ENCODE results near the gene NCMAP. TPM values are rescaled to one million over a fixed set of nuclear protein-coding genes. Genes with fewer than 3 reads are reported as not detected.

Gene NCMAP
- total RNA-seq, 2 donors from 2014 or later: 0.16 to 0.22 TPM

DNA sequence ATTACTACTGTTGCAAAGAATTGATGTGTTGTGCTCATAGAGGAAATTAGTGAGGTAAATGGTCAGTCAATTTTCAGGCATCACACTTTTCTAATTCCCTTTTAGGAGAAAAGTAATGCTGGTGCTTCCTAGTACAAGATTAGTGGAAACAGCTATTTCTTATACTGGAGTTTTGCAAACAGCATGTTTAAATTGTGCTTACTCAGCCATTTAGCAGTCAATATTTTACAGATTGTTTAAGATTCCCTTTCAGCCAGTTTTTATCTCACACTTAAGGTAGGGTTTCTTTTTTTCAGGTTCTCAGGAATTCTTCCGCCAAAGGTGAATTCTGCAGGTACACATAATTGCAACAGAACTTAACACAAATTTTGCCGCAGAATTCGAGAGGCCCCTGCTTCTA is 98.1 kb downstream of the NCMAP start:
- Histone ChIP-seq H3K27me3 (no peaks in the 10 kb centered on the region), H3K36me3 (peaks cover 99% of the 10 kb centered on the region)
- DNase-seq (ENCODE audit: low spot score): no peak

DNA sequence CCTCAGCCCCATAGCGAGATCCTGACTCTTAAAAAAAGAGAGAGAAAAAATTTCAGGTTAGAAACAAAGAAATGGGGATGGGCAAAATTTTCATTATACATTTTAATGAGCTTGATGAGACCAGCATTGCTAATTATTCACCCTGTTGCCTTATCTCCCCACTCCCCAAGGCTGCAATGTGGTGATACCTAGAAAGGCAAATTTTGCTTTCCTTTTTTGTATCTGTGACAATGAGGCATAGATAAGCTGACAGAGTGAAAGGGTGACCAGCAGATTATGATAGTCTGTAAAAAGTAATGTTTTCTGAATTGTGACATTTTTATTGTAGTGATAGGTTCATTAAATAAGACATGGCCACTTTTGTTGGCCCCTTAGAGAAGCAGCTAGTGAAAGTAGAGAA is 100.2 kb downstream of the NCMAP start:
- TF ChIP-seq, protein P1, sequence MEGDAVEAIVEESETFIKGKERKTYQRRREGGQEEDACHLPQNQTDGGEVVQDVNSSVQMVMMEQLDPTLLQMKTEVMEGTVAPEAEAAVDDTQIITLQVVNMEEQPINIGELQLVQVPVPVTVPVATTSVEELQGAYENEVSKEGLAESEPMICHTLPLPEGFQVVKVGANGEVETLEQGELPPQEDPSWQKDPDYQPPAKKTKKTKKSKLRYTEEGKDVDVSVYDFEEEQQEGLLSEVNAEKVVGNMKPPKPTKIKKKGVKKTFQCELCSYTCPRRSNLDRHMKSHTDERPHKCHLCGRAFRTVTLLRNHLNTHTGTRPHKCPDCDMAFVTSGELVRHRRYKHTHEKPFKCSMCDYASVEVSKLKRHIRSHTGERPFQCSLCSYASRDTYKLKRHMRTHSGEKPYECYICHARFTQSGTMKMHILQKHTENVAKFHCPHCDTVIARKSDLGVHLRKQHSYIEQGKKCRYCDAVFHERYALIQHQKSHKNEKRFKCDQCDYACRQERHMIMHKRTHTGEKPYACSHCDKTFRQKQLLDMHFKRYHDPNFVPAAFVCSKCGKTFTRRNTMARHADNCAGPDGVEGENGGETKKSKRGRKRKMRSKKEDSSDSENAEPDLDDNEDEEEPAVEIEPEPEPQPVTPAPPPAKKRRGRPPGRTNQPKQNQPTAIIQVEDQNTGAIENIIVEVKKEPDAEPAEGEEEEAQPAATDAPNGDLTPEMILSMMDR (IDR thresholded peaks at IDR 0.05): no peak
- Histone ChIP-seq H3K27me3 (no peaks in the 10 kb centered on the region), H3K4me1 (no peaks in the 10 kb centered on the region), H3K27ac (no peak overlapping the region), H3K4me3 (no peak overlapping the region), H3K9me3 (no peaks in the 10 kb centered on the region), H3K36me3 (peaks cover 90% of the 10 kb centered on the region)
- no peak for DNase-seq (ENCODE audit: low spot score)

More for the DNA sequence above, 98.1 kb downstream of the NCMAP start:
- no peak overlapping the region for H3K4me3 ChIP-seq
- H3K9me3 ChIP-seq: no peaks in the 10 kb centered on the region
- TF ChIP-seq, protein P1 (IDR thresholded peaks at IDR 0.05): no peak
- H3K4me1 ChIP-seq: no peaks in the 10 kb centered on the region
- H3K27ac ChIP-seq: no peak overlapping the region

DNA sequence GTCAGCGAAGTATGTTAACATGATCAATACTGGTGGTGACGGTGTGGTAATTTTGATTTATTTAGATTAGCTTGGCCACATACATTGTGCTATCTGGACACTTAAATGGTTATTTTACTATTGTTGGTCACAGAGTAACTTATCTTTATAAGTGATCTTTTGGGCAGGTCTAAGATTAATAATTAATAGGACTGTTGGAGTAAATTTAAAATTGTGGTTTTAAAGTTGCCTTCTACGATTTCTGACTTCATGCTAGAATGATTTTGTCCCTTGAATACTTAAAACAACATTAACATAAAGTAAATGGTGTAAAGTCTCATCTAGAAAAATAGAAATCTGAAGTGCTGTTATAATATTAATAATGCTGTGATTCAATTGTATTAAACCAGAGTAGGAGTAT is 101.9 kb downstream of the NCMAP start:
- Histone ChIP-seq H3K27me3 (no peaks in the 10 kb centered on the region), H3K27ac (no peak overlapping the region), H3K9me3 (no peaks in the 10 kb centered on the region), H3K36me3 (peaks cover 90% of the 10 kb centered on the region), H3K4me1 (no peaks in the 10 kb centered on the region), H3K4me3 (no peak overlapping the region)
- DNase-seq (ENCODE audit: low spot score): no peak
- TF ChIP-seq, protein P1 (IDR thresholded peaks at IDR 0.05): no peak

Other genes with a start within 250 kb of the NCMAP start
- gene GRHL3, start 236.7 kb upstream of the NCMAP start, total RNA-seq: under 1 TPM in 1 of 2 donors, not detected in 1; 0.24 TPM
- gene STPG1, start 142.3 kb upstream of the NCMAP start, total RNA-seq: 1 to 10 TPM; 2.0 to 3.6 TPM
- 10 to 100 TPM; 34.8 to 43.3 TPM for gene NIPAL3, start 140.3 kb upstream of the NCMAP start, total RNA-seq
- gene RCAN3, start 53.3 kb upstream of the NCMAP start, total RNA-seq: 1 to 10 TPM; 5.0 to 7.5 TPM
- gene SRRM1, start 87.2 kb downstream of the NCMAP start, total RNA-seq: 10 to 100 TPM; 49.5 to 50.5 TPM
- gene CLIC4, start 189.4 kb downstream of the NCMAP start, total RNA-seq: 100 to 1,000 TPM; 236 to 265 TPM

Measured in right atrium auricular region (tissue), 2 donors.